NCI-H1930 (cell line): ENCODE results near the gene ARHGAP19.
"Not testable (repeated sequence)": the region's sequence is repeated elsewhere in the genome, so short reads cannot be mapped to it uniquely, and the experiment has no call there.

Source experiments
- DNase-seq, 2 experiments: peaks; one replicate each; lab custom pipeline; 2025; lab: John Stamatoyannopoulos, UW

The ARHGAP19 gene

GRCh38 chr10:97279121-97279815, 13.2 kb downstream of the ARHGAP19 start:
- DNase-seq, result no peak

- DNase-seq, result peak; percentile 7 to 12
Measured at GRCh38 chr10:97278491-97278989, 13.9 kb downstream of the ARHGAP19 start.

- no peak for DNase-seq
Measured at GRCh38 chr10:97277551-97277950, 14.9 kb downstream of the ARHGAP19 start.

GRCh38 chr10:97274828-97275227, 17.6 kb downstream of the ARHGAP19 start:
- no peak for DNase-seq

GRCh38 chr10:97273700-97274099, 18.7 kb downstream of the ARHGAP19 start:
- no peak for DNase-seq

GRCh38 chr10:97270523-97271154, 21.8 kb downstream of the ARHGAP19 start:
- DNase-seq, result no peak

GRCh38 chr10:97267671-97268070, 24.8 kb downstream of the ARHGAP19 start:
- DNase-seq, result no peak

- DNase-seq, result not testable (repeated sequence)
Measured at GRCh38 chr10:97265095-97265494, 27.3 kb downstream of the ARHGAP19 start.

GRCh38 chr10:97263971-97264370, 28.5 kb downstream of the ARHGAP19 start:
- no peak for DNase-seq

GRCh38 chr10:97261656-97262055, 30.8 kb downstream of the ARHGAP19 start:
- no peak for DNase-seq

GRCh38 chr10:97261183-97261582, 31.3 kb downstream of the ARHGAP19 start:
- no peak for DNase-seq

GRCh38 chr10:97259119-97259518, 33.3 kb downstream of the ARHGAP19 start:
- DNase-seq, result no peak

GRCh38 chr10:97256356-97256755, 36.1 kb downstream of the ARHGAP19 start:
- no peak for DNase-seq

GRCh38 chr10:97255512-97256293, 36.7 kb downstream of the ARHGAP19 start:
- no peak for DNase-seq

GRCh38 chr10:97254694-97255093, 37.7 kb downstream of the ARHGAP19 start:
- DNase-seq, result no peak

GRCh38 chr10:97250952-97251351, 41.5 kb downstream of the ARHGAP19 start:
- DNase-seq, result no peak

GRCh38 chr10:97243836-97244235, 48.6 kb downstream of the ARHGAP19 start:
- DNase-seq, result no peak

GRCh38 chr10:97238855-97239254, 53.6 kb downstream of the ARHGAP19 start:
- no peak for DNase-seq

- no peak for DNase-seq
Measured at GRCh38 chr10:97235353-97235752, 57.1 kb downstream of the ARHGAP19 start.

- no peak for DNase-seq
Measured at GRCh38 chr10:97234400-97234799, 58.0 kb downstream of the ARHGAP19 start.

- DNase-seq, result no peak
Measured at GRCh38 chr10:97230146-97230545, 62.3 kb downstream of the ARHGAP19 start.

GRCh38 chr10:97229322-97230015, 63.0 kb downstream of the ARHGAP19 start:
- no peak for DNase-seq
